GM10847 (cell line): ENCODE results near the gene CFL2.

ENCODE experiments used
- POLR2A ChIP-seq: IDR thresholded peaks from 2 replicates; pipeline ENCODE4 v1.6.1; 2011; ENCODE audit not compliant: insufficient read length; ENCODE audit errors: extremely low read depth

Gene CFL2

DNA sequence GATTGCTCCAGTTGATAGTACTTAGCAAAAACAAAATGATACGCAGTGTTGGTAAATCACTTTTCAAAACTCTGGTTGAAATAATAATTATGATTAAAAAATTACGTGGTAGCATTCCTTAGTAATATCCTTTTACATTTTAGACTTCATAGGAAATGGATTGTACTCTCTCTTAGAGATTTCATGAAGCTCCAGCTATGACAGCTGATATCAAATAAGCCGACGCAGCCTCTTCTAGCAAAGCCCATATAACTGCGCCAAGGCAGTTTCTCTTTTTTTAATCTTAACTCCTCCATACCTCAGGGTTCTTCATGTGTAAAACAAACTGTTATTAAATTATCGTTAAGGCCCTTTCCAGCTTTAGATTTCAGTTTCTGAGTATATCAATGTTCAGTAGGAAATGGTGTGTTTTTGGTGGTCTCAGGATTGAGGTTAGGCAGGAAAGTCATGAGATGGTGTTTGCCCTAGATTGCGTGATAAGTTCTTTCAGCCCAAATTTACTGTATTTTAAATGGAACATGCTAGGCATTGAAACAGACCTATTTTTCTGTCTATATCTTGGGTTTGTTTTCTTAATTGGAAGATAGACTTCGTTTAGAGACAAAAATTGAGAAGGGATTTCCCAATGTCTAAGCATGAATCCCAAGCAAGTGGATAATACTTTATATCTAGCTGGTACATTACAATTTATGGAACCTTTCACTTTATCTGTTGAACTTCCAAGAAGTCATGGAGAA, 902 bp upstream of the CFL2 start:
- no peak for TF ChIP-seq POLR2A

DNA sequence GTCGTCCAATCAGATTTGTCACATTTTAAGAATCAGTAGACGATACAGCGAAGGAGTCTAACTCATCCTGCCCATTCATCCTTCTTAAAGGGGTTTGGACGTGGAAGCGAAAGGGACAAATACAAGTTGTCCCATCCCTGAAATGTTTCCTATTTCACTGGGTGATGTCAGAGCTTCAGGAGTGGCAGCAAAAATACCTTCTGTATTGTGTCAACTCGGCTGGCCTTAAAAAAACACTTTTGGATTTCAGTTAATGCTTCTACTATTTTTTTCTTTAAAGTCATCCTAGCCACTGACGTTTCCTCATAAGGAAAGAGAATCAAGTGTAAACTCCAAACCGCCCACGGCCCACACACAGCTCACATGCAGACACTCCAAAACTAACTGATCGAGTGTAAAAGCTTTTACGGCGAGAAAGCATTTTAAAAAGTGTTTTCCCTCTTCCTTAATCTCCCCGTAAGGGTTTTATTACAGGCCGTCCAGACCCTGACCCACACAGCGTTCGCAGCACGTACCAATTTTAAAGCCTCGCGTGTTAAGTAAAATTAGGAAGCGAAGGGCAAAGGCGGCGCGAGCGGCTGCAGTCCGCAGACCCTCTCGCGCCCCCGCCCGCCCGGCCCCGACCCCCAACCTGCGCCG, 593 bp downstream of the CFL2 start:
- no peak for TF ChIP-seq POLR2A

DNA sequence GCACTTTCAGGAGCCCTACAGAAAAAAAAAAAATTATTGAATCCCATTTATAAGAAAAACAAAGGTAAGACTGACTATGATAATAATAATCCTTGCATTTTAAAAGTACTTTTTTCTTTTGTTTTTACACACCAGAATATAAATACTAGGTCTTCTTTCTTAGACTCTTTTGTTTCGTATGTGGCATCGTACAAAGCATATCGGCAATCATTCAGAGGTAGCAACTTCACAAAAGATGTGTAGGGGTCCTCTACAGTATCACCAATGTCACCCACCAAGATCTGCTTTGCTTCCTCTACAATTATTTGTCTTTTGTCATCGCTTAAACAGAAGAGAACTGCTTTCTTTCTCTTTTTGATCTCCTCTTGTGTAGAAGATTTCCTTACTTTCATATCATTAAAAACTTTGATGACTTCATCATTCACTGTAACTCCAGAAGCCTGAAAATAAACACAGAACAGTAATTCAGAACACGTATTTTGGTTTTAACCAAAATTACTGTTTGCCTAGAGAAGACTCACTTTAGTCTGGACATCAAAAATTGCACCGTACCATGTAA, 1.2 kb downstream of the CFL2 start:
- TF ChIP-seq POLR2A, result no peak

DNA sequence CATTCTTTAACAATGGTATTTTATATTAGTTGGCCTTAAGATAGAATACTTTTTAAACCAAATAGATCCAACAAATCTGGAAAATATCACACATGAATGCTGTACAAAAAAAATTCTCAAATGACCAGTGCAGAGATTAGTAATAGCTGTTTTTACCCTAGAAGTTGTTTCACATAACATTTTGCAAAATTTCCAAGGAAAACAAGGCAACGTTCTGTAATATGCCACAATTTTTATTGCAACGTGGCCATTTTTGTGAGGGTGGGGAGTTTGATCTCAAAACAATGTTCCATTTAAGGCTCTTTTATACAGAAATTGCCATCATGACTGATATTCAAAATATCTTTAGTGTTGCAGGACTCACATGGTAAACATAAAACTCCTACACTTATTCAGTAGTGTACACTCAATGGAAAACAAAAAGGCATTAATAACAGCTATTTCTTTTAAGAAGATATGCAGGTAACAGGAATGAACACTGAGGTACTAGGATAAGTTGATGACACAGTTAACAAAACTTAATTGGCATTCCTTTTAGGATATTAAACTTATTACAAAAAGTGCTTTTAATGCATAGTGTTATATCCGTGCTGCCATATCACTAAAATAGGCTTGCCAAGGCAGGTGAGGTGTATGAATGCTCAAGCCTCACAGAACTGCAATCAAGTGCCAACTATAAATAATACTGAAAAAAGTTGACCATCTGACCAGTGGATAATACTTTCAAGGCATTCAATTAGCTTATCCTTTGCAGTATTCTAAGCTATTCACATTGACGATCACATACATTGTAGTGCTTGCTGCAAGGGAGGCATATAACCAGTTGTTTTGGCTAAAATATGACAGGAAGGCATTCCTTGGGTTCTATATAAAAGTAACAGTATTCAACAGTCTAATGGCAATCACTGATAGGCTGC, 2.3 kb downstream of the CFL2 start:
- TF ChIP-seq POLR2A, result no peak

DNA sequence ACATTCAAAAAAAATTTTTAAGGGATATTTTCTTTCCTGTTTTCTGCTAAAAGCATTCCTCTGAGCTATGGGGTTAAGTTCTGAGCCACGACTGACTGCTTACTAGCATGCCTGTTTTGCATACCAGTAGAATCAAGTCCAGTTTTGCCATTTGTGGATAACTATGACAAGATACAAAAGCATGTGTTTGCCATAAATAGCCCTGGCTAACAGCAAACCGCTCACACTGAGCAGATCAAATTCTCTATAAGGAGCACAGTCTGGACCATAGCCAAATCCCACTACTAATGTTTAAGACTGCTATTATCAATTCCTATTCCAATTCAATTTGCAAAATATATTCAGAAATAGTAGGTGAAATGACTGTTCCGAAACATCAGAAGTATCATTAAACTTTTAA, 3.2 kb downstream of the CFL2 start:
- no peak for TF ChIP-seq POLR2A

DNA sequence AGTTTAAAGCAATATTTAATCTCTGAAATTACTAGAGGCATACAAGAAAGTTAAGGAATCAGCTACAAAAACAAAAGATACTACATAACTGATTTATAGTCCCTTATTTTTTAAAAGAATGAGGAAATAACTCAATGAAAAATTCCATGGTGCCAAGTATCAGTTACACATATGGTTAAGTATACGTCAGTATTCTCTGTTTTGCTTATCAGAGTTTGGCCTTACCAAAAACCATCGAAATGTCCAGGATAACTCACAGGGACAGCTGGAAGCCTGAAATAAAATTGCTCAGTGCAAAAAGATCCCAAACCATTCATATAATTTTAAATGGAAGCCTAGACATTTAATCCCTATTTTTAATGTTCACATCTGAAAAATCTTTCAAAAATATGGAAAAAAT, 3.6 kb downstream of the CFL2 start:
- no peak for TF ChIP-seq POLR2A

DNA sequence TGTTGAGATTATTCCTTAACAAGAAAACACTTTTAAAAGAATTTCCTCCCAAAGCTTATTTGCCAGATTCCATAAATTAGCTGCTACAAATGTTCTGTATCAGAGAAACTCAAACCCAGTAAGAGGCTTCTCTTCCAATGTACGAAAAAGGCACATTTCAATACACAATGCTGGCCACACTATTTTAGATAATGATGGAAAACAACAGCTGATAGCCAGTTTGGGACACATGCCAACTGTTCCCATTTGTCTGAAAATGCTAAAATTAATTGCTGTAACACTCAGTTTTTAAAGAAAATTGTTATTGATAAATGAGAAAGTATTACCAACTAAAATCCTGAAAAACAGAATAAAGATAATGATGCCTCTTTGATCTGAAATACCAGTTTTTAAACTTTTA, 4.4 kb downstream of the CFL2 start:
- TF ChIP-seq POLR2A, result no peak

DNA sequence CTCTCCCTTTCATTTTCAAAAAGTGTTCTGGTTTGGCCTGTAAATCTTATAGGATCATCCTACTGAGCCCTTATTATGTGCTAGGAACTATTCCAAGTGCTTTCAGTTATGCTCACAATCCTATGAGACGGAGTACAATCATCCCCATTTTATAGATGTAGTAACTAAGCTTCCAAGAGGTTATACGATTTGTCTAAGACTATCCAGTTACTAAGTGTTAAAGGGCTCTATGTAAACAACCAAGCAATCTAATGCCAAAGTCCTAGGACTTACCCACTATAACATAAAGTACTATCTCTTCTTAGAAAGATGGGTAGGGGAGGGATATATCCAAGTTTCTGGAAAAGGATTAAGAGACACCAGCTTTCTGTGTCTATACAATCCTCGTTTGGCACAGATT, 6.7 kb downstream of the CFL2 start:
- no peak for TF ChIP-seq POLR2A

DNA sequence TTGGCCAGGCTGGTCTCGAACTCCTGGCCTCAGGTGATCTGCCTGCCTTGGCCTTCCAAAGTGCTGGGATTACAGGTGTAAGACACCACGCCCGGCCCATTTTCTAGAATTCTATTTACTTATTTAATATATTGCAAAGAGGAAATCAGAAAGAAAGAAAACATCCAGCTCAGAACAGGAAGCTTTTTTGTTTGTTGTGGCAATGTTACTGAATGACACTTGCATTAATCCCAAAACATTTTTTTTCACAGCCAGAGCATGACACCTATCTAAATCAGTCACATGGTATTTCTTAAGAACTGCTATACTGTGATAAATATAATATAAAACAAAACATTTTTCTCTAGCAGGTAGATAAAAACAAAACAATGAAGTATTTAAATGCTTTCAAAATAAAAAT, 12.6 kb downstream of the CFL2 start:
- no peak for TF ChIP-seq POLR2A

DNA sequence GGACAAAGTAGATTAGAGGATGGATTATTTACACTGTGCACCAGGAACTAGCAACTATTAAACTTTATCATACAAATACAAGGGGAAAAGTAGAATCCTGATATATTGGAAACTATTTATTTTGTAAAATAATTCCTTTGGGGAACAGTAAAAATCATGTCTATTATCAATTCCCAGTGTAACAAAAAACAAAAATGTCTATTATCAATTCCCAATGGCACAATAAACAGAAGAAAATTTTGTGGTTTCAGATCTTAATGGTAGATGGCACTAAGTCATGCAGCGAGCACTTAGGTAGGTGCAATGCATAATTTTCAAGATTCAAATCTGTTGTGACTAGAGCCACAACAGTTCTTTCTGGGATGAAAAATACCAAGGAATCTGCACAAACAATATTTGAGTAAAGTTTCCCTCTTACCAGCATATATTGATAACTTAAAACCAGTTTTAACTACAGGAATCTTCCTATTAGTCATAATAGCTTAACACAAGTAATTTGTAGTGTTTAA, 13.7 kb downstream of the CFL2 start:
- no peak for TF ChIP-seq POLR2A

DNA sequence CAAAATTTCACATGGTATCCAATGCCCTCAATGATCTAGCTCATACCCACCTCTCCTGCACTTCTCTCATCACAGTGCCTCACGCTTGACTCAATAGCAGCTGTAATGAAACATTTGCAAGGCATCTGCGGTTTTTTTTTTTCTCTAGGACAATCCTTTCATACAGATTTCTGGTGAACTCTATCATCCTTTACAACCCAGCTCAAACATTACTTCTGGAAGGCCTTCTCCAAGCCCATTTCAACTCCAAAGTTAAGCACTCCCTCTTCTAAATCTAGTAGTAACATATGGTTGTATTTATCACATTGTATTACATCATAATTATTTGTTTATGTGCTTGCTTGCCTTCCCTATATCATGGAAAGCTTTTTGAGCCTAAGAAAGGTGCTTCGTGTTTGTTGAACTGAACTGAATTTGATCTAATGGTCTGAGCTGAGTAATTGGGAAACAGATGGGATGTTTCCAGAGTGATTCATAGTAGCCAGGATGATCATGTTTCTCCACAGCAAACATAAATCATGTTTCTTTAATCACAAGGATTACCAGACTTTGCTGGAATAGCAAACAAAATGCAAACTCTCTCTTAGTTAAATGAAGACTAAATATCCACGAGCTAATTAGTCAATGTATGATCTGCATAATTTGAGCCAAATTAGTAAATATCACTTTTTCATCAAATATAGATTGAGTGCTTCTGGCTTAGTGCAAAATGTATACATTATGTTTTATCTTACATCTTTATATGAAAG, 14.3 kb downstream of the CFL2 start:
- TF ChIP-seq POLR2A, result no peak

DNA sequence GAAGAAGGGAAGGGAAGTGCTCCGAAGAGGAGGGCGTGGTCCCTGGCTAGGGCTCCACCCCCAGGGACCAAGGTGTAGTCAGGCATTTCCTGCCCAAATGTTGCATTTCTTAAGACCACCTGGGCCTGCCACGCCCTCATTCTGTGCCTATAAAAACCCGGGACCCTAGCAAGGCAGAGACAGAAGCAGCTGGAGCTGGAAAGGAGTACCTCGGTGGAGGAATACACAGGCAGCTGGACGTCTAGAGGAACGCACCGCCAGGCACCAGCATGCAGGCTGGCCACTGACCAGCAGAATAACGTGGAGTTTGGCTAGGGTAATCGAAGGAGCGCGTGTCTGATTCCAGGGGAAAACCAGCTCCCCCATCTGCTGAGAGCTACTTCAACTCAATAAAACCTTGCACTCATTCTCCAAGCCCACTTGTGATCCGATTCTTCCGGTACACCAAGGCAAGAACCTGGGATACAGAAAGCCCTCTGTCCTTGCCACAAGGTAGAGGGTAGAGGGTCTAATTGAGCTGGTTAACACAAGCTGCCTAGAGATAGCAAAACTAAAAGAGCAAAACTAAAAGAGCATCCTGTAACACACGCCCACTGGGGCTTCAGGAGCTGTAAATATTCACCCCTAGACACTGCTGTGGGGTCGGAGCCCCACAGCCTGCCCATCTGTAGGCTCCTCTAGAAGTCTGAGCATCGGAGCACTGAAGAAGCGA, 21.0 kb downstream of the CFL2 start:
- TF ChIP-seq POLR2A, result no peak

DNA sequence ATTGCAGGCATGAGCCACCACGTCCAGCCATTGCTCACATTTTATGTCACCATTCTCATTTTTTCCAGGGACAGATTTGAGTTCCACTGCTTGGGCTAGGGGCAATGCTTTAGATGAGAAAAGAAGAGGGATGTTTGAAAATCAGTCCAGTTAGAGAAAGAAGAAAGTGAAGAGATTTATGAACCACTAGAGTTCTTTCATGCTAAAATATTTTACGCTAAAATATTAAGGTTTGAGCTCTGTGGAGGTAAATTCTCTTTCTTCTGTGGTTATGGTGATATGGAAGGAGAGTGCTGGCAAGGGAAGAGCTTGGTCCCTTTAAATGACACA, 21.5 kb downstream of the CFL2 start:
- no peak for TF ChIP-seq POLR2A

DNA sequence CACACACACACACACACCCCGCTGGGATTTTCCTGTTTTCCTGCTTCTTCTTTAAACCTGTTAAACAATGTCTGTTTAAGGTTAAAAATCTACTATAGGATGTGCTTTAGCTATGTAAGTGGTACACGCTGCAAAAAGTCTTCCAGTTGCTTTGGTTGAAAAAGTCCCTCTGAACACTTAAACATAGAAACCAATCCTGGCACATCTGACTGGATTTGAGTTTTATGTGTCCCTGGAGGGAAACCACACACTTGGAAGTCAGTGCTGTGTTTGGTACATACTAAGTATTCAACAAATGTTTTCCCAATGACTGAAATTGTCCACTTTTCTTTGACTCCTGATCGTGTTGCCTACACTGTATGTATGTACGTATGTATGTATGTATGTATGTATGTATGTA, 22.0 kb downstream of the CFL2 start:
- no peak for TF ChIP-seq POLR2A
